Testis (tissue), 3 donors: Measurements from ENCODE around the gene BSCL2. TPM values are rescaled to one million over a fixed set of nuclear protein-coding genes. Genes with fewer than 3 reads are reported as not detected.
"Not testable (repeated sequence)": the region's sequence is repeated elsewhere in the genome, so short reads cannot be mapped to it uniquely, and the experiment has no call there.

Experiments used
- DNase-seq: peaks from one replicate; pipeline ENCODE4 v3.0.0-alpha.2; 2019
- H3K27ac ChIP-seq, 2 donors: fragments of 200-600 bp; sonication (generic); one replicate each; pipeline ENCODE4 v1.5.1; 2019
- H3K27me3 ChIP-seq: fragments of 200-600 bp; sonication (generic); one replicate; pipeline ENCODE4 v1.5.1; 2019
- H3K36me3 ChIP-seq: fragments of 200-600 bp; sonication (generic); one replicate; pipeline ENCODE4 v1.5.1; 2017; ENCODE audit warnings: low read depth; ENCODE audit errors: missing control alignments
- H3K4me1 ChIP-seq: fragments of 200-600 bp; sonication (generic); one replicate; pipeline ENCODE4 v1.5.1; 2019
- H3K4me3 ChIP-seq, 2 donors: fragments of 200-600 bp; sonication (generic); one replicate each; pipeline ENCODE4 v1.5.1; 2017 to 2019
- H3K9me3 ChIP-seq: fragments of 200-600 bp; sonication (generic); one replicate; pipeline ENCODE4 v1.5.1; 2017
- CTCF ChIP-seq, 3 experiments: fragments of 450-650 bp in 2 of 3; fragments of 200-600 bp in 1 of 3; sonication (generic) in 1 of 3; IDR thresholded peaks; one replicate each; pipeline ENCODE4 v1.5.1; 2016 to 2019; ENCODE audit warnings: antibody characterized with exemption in 3 of 3, mild to moderate bottlenecking in 2 of 3, moderate library complexity in 1 of 3
- POLR2A ChIP-seq: fragments of 450-650 bp; IDR thresholded peaks from one replicate; pipeline ENCODE4 v1.6.1; 2017; ENCODE audit warnings: antibody characterized with exemption, mild to moderate bottlenecking, moderate library complexity
- WGBS, 2 donors: methylation state at CpG; one replicate each; pipeline ENCODE4 v1.1.5; 2018; 5-methylcytosine and 5-hydroxymethylcytosine counted together
- intact Hi-C: fragments of 100-400 bp; cut with DNase I; formaldehyde crosslinking; loops from one replicate; pipeline ENCODE4 v1.15.1; 2023; ENCODE audit warnings: low total_unique reads
- polyA plus RNA-seq: library from polyadenylated mRNA; stranded (reverse); fragments of 350-450 nt; fragmentation: Illumina TruSeq; extraction: RNeasy Lipid Tissue Mini Kit (QIAGEN cat#74804); gene quantifications from one replicate; pipeline ENCODE4 v1.2.3, GENCODE V29; 2014; ENCODE audit warnings: low read depth, low replicate concordance; ENCODE audit not compliant: insufficient read depth
- total RNA-seq, 2 donors: library from RNA; depleted of rRNA; stranded (reverse); fragments of >200 nt; gene quantifications; one replicate each; pipeline ENCODE4 v1.2.3, GENCODE V29; 2016

BSCL2 gene
- total and polyA plus RNA-seq, 3 donors from 2014 or later, result 292 to 525 (median 519) TPM

GRCh38 chr11:62678433-62678769 lies 28.8 kb downstream of the BSCL2 start:
- H3K9me3 ChIP-seq, result no peaks in the 10 kb centered on the region
- WGBS, 2 donors, result 0 to 4% methylated on average over 9 to 14 of the region's 16 CpGs
- TF ChIP-seq CTCF (IDR thresholded peaks at IDR 0.05), result no peak
- intact Hi-C loops, result loop anchor here (10.0 kb wide), 1 partner anchor 284 kb away; no protein-coding TSS in a partner anchor
- H3K27ac ChIP-seq, result peak overlapping the region; percentile 74 to 87
- no peaks in the 10 kb centered on the region for H3K27me3 ChIP-seq
- no peaks in the 10 kb centered on the region for H3K36me3 ChIP-seq
- no peak for DNase-seq
- H3K4me1 ChIP-seq, result peaks cover 20% of the 10 kb centered on the region
- H3K4me3 ChIP-seq, result peak overlapping the region; percentile 74 to 94

DNA sequence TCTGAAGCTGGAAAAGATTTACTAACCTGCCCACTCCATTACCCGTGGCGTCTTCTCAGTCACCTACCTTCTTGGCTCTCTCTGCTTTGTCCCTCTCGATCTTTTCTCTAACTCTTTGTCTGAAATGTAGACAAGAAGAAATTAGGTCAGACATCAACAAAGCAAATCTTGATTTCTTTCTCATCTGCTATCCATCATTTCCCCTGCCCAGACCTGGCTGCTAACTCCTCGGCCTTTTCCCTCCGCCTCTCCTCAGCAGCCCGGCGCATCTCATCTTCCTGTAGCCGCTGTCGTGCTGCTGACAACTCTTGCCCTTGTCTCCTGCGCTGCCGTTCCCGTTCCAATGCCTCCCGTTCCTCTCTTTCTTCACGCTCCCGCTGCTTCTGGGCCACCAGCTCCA lies 29.5 kb downstream of the BSCL2 start:
- no peak for TF ChIP-seq POLR2A
- no peak for TF ChIP-seq CTCF (IDR thresholded peaks at IDR 0.05)
- Histone ChIP-seq H3K27ac (peak overlapping the region in 1 of 2 donors; percentile 74), H3K4me3 (peak overlapping the region; percentile 74 to 94), H3K27me3 (no peaks in the 10 kb centered on the region), H3K9me3 (no peaks in the 10 kb centered on the region), H3K36me3 (no peaks in the 10 kb centered on the region), H3K4me1 (peaks cover 21% of the 10 kb centered on the region)
- WGBS, 2 donors, result 52 to 56% methylated on average over 15 of the region's 15 CpGs
- no peak for DNase-seq
- intact Hi-C loops, result loop anchor here (10.0 kb wide), 1 partner anchor 283 kb away; no protein-coding TSS in a partner anchor

DNA sequence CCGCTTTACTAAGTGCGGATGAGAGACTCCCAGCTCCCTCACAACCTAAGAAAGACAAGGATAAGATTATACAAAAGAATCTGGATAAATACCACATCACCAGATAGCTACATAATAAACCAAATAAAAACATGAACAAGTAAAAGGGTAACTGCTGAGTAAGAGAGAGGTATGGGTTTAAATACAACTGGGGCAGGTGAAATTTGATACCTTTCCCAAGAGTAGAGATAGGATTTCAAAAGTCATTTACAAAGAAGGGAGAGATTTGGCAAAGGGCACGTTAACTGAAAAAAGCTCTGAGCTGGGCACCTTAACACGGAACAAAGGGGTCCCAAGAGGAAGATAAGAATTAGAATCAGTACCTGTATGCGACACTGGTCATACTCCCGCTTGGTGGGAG lies 30.1 kb downstream of the BSCL2 start:
- WGBS, 2 donors, result 59 to 62% methylated on average over 6 of the region's 6 CpGs
- H3K4me1 ChIP-seq, result peaks cover 26% of the 10 kb centered on the region
- no peaks in the 10 kb centered on the region for H3K36me3 ChIP-seq
- no peaks in the 10 kb centered on the region for H3K27me3 ChIP-seq
- TF ChIP-seq CTCF (IDR thresholded peaks at IDR 0.05) (no peak), POLR2A (no peak)
- intact Hi-C loops, result loop anchor here (10.0 kb wide), 1 partner anchor 282 kb away; no protein-coding TSS in a partner anchor
- no peaks in the 10 kb centered on the region for H3K9me3 ChIP-seq
- H3K4me3 ChIP-seq, result no peak overlapping the region
- H3K27ac ChIP-seq, result no peak overlapping the region
- no peak for DNase-seq

GRCh38 chr11:62676698-62677097 lies 30.5 kb downstream of the BSCL2 start:
- H3K4me3 ChIP-seq, result no peak overlapping the region
- WGBS, 2 donors, result 49 to 61% methylated on average over 6 of the region's 6 CpGs
- DNase-seq, result no peak
- no peak overlapping the region for H3K27ac ChIP-seq
- H3K27me3 ChIP-seq, result no peaks in the 10 kb centered on the region
- intact Hi-C loops, result loop anchor here (10.0 kb wide), 1 partner anchor 282 kb away; no protein-coding TSS in a partner anchor
- TF ChIP-seq CTCF (IDR thresholded peaks at IDR 0.05) (no peak), POLR2A (no peak)
- H3K36me3 ChIP-seq, result no peaks in the 10 kb centered on the region
- peaks cover 26% of the 10 kb centered on the region for H3K4me1 ChIP-seq
- no peaks in the 10 kb centered on the region for H3K9me3 ChIP-seq

DNA sequence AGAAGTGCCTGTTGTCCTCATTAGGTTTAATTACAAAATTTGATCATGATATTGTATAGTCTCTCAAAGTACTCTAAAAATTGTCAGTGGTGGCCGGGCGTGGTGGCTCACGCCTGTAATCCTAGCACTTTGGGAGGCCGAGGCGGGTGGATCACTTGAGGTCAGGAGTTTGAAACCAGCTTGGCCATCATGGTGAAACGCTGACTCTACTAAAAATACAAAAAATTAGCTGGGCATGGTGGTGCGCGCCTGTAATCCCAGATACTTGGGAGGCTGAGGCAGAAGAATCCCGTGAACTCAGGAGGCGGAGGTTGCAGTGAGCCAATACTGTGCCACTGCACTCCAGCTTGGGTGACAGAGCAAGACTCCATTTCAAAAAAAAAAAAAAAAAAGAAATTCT lies 31.8 kb downstream of the BSCL2 start:
- H3K4me1 ChIP-seq, result peaks cover 26% of the 10 kb centered on the region
- intact Hi-C loops, result loop anchor here (10.0 kb wide), 1 partner anchor 281 kb away; no protein-coding TSS in a partner anchor

More for the DNA sequence above, 31.8 kb downstream of the BSCL2 start:
- H3K36me3 ChIP-seq, H3K4me3 ChIP-seq, H3K9me3 ChIP-seq, H3K27ac ChIP-seq, DNase-seq, H3K27me3 ChIP-seq: not testable (repeated sequence)
- WGBS, 2 donors, result 86 to 95% methylated on average over 8 to 10 of the region's 10 CpGs
